ENCODE measurements around the gene PSMA8. TPM values are rescaled to one million over a fixed set of nuclear protein-coding genes. Genes with fewer than 3 reads are reported as not detected.

PSMA8 gene
- total RNA-seq, 1 experiment from 2014 or later = not detected

GRCh38 chr18:26119246-26119645, 14.4 kb upstream of the PSMA8 start:
- Histone ChIP-seq H4K20me1 (ENCODE audit: control insufficient read depth, insufficient read depth, insufficient read length) (no peaks in the 10 kb centered on the region), H3K4me2 (ENCODE audit: insufficient read depth, insufficient read length, low read length) (no peak overlapping the region), H3K18ac (ENCODE audit: insufficient read length, low read depth, low read length) (no peak overlapping the region), H3K4me1 (ENCODE audit: insufficient read depth, low read length) (no peaks in the 10 kb centered on the region), H3K23ac (ENCODE audit: insufficient read length, low read depth, low read length) (no peak overlapping the region), H3K79me2 (ENCODE audit: insufficient read depth, low read length) (no peaks in the 10 kb centered on the region), H3T11ph (ENCODE audit: low read length) (no peak overlapping the region), H3K4ac (ENCODE audit: low read depth, low read length) (no peak overlapping the region), H2BK15ac (ENCODE audit: low read depth, low read length) (no peak overlapping the region), H3K56ac (ENCODE audit: insufficient read length, low read depth, low read length) (no peak overlapping the region), H3K27ac (ENCODE audit: insufficient read length, low read depth, low read length) (no peak overlapping the region), H2AFZ (ENCODE audit: low read length) (no peak overlapping the region), H3K9ac (ENCODE audit: extremely low read depth, insufficient read length, low read length) (no peak overlapping the region), H3K79me1 (ENCODE audit: insufficient read depth, low read depth, low read length, poor library complexity, severe bottlenecking) (no peaks in the 10 kb centered on the region), H4K8ac (replicated peaks; ENCODE audit: insufficient read length, low read depth, low read length) (no peak overlapping the region), H2BK5ac (ENCODE audit: insufficient read length, low read length) (no peak overlapping the region), H3K14ac (ENCODE audit: insufficient read depth, low read length) (no peak overlapping the region), H4K91ac (ENCODE audit: insufficient read length, low read depth, low read length) (no peak overlapping the region), H3K9me3 (ENCODE audit: control insufficient read depth, low read depth, low read length) (no peaks in the 10 kb centered on the region), H3K27me3 (ENCODE audit: insufficient read depth, low read length) (no peaks in the 10 kb centered on the region), H2BK20ac (ENCODE audit: low read depth, low read length, poor library complexity, severe bottlenecking) (no peak overlapping the region), H3K23me2 (ENCODE audit: insufficient read length, low read depth, low read length, poor library complexity, severe bottlenecking) (no peaks in the 10 kb centered on the region), H2BK12ac (ENCODE audit: insufficient read length, low read depth, low read length) (no peak overlapping the region), H2BK120ac (ENCODE audit: low read depth, low read length, poor library complexity, severe bottlenecking) (no peak overlapping the region), H4K5ac (ENCODE audit: insufficient read length, low read depth, low read length) (no peak overlapping the region), H2AK5ac (ENCODE audit: insufficient read length, low read length) (no peak overlapping the region)
- peaks cover 11 to 24% of the 10 kb centered on the region in 2 experiments for H3K9me3 Mint-ChIP-seq
- no peak for DNase-seq
- TF ChIP-seq CTCF (conservative IDR thresholded peaks at IDR 0.05) = no peak
- peaks cover 0 to under 1% of the 10 kb centered on the region in 2 experiments; a peak in 1 of 4 replicates for H3K4me1 Mint-ChIP-seq
- H3K27me3 Mint-ChIP-seq (ENCODE audit: low read depth) = no peaks in the 10 kb centered on the region
- no peak overlapping the region for H3K4me3 Mint-ChIP-seq
- peaks cover 2 to 15% (median 3%) of the 10 kb centered on the region in 3 experiments; a peak in 5 of 7 replicates for H3K36me3 Mint-ChIP-seq (ENCODE audit: insufficient read depth in 1 of 3, low read depth in 3 of 3)
- no CpG with 5 or more reads among the region's 5 CpGs for WGBS (ENCODE audit: extremely low coverage, insufficient read length, low lambda C conversion rate)
- no peak overlapping the region for H3K27ac Mint-ChIP-seq

Data from H9 (cell line).